ENCODE data around the gene KCNK13.

GRCh38 chr14:90023176-90023896, 38.5 kb upstream of the KCNK13 start:
- TF ChIP-seq EZH2 (IDR thresholded peaks at IDR 0.05; ENCODE audit: low read depth, unreplicated experiment) (no peak), CTCF (conservative IDR thresholded peaks at IDR 0.05; ENCODE audit: low read depth in 2 of 2) (no peak), REST (IDR thresholded peaks at IDR 0.05; ENCODE audit: unreplicated experiment) (no peak), ZNF462 (CRISPR knock-in tag; IDR thresholded peaks at IDR 0.05) (no peak), EZH2phosphoT487 (IDR thresholded peaks at IDR 0.05; ENCODE audit: unreplicated experiment) (no peak), JUNB (IDR thresholded peaks at IDR 0.05; ENCODE audit: unreplicated experiment) (no peak), POLR2AphosphoS5 (IDR thresholded peaks at IDR 0.05; ENCODE audit: low read depth) (no peak)

Measured in GM23338 (cell line).